MG63 (cell line): ENCODE results near the gene ABCD1. TPM values are rescaled to one million over a fixed set of nuclear protein-coding genes. Genes with fewer than 3 reads are reported as not detected.
A peak's percentile ranks its signal among the peaks of the same experiment; 100 is the strongest.

ENCODE experiments used
- DNase-seq: peaks from one replicate; pipeline ENCODE4 v3.0.0-alpha.2; 2020
- H3K27me3 ChIP-seq: fragments of 250-450 bp; sonication (Bioruptor Pico); 2 replicates; pipeline ENCODE4 v1.5.1; 2020; ENCODE audit warnings: mild to moderate bottlenecking, moderate library complexity
- H3K36me3 ChIP-seq: fragments of 250-450 bp; sonication (Bioruptor Pico); 2 replicates; pipeline ENCODE4 v1.5.1; 2020; ENCODE audit warnings: mild to moderate bottlenecking, moderate library complexity
- H3K4me3 ChIP-seq: fragments of 250-450 bp; sonication (Bioruptor Pico); 2 replicates; pipeline ENCODE4 v1.5.1; 2020; ENCODE audit warnings: mild to moderate bottlenecking, moderate library complexity
- H3K9me3 ChIP-seq: fragments of 250-450 bp; sonication (Bioruptor Pico); 2 replicates; pipeline ENCODE4 v1.5.1; 2020; ENCODE audit warnings: mild to moderate bottlenecking, moderate library complexity
- total RNA-seq: library from RNA; depleted of rRNA; stranded (reverse); fragments of >200 nt; shearing (Covaris generic); gene quantifications from 2 replicates; pipeline ENCODE4 v1.2.3, GENCODE V29; 2014; ENCODE audit warnings: low replicate concordance; rRNA removed

Gene ABCD1
- total RNA-seq, 1 experiment from 2014 or later: 28.8 TPM

DNA sequence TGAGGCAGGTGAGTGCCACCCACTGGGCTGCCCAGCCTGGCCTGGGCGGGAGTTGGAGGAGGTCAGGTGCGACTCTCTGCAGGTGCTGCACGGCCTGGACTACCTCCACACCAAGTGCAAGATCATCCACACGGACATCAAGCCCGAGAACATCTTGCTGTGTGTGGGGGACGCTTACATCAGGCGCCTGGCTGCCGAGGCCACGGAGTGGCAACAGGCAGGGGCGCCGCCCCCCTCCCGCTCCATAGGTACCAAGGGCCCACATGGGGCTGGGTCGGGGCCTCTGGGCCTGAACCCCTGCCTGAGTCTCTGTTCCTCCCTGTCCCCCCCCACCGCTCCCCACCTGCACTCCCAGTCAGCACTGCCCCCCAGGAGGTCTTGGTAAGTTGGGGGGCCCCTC lies 58.2 kb downstream of the ABCD1 start:
- Histone ChIP-seq H3K4me3 (no peak overlapping the region), H3K27me3 (no peaks in the 10 kb centered on the region), H3K36me3 (no peaks in the 10 kb centered on the region), H3K9me3 (no peaks in the 10 kb centered on the region)
- no peak for DNase-seq

DNA sequence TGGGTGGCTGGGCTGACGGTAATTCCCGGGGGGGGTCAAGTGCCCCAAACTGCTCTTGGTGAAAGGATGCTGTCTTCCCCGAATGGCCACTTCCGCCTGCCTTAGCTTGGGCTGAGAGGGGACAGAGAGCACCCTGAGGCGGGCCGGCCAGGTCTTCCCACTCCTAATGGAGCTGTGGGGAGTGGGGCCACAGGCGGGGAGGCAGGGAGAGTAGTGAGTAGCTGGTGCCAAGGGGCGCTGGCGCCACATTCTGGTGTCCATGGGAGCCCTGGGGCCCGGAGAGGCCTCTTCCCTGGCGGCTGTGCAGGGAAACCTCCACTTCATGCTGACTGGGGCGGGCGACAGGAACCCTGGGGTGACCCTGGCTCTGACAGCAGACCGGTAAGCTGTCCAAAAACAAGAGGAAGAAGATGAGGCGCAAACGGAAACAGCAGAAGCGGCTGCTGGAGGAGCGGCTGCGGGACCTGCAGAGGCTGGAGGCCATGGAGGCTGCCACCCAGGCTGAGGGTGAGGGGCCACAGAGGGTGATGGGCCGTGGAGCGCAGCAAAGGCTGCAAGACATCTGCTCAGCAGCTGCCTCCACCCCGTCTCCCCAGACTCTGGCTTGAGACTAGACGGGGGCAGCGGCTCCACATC lies 58.8 kb downstream of the ABCD1 start:
- Histone ChIP-seq H3K4me3 (no peak overlapping the region), H3K36me3 (no peaks in the 10 kb centered on the region), H3K27me3 (no peaks in the 10 kb centered on the region), H3K9me3 (no peaks in the 10 kb centered on the region)
- no peak for DNase-seq

DNA sequence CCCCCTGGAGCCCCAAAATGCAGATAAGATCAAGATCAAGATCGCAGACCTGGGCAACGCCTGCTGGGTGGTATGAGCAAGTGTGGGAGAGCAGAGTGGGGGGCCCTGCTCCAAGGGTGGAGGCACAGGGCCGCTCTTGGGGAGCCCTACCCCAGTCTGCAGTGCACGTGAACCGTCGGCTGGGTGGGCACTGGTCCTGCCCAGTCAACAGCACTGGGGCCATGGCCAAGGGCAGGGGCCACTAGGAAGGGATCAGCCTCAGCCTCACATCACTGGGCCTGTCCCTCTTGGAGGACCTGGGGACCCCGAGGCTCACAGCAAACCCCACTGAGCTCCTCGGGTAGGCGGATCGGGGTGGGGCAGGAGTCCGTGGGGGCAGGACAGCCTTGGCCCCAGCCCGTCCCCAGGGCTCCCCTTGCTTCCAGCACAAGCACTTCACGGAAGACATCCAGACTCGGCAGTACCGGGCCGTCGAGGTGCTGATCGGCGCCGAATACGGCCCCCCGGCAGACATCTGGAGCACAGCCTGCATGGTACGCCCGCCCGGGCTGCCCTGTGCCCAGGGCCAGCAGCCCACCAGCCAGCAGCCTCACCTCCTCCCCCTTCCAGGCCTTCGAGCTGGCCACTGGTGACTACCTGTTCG lies 59.8 kb downstream of the ABCD1 start:
- H3K36me3 ChIP-seq: no peaks in the 10 kb centered on the region
- H3K4me3 ChIP-seq: no peak overlapping the region
- no peak for DNase-seq
- H3K9me3 ChIP-seq: no peaks in the 10 kb centered on the region
- H3K27me3 ChIP-seq: no peaks in the 10 kb centered on the region

DNA sequence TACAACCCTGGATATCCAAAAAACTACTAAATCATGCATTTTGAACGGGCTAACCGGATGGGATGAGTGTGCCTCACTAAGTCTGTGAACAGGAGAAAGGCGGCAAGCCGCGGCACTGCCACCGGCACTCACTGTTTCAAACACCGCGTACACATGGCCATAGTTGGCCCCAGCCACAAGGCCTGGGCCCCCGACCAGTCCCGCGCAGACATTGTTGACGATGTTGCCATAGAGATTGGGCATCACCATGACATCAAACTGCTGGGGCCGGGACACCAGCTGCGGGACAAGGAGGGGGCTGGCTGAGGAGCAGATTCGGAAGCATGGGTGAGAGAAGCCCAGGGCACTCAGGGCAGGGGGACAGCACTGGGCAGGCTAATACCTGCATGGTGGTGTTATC lies 62.0 kb downstream of the ABCD1 start:
- no peak for DNase-seq
- Histone ChIP-seq H3K27me3 (no peaks in the 10 kb centered on the region), H3K9me3 (no peaks in the 10 kb centered on the region), H3K36me3 (no peaks in the 10 kb centered on the region), H3K4me3 (no peak overlapping the region)

GRCh38 chrX:153789654-153790053 lies 65.0 kb downstream of the ABCD1 start:
- no peaks in the 10 kb centered on the region; the same call in 1 of the 2 replicates for H3K36me3 ChIP-seq
- no peak for DNase-seq
- no peaks in the 10 kb centered on the region for H3K9me3 ChIP-seq
- H3K4me3 ChIP-seq: no peak overlapping the region
- H3K27me3 ChIP-seq: no peaks in the 10 kb centered on the region

DNA sequence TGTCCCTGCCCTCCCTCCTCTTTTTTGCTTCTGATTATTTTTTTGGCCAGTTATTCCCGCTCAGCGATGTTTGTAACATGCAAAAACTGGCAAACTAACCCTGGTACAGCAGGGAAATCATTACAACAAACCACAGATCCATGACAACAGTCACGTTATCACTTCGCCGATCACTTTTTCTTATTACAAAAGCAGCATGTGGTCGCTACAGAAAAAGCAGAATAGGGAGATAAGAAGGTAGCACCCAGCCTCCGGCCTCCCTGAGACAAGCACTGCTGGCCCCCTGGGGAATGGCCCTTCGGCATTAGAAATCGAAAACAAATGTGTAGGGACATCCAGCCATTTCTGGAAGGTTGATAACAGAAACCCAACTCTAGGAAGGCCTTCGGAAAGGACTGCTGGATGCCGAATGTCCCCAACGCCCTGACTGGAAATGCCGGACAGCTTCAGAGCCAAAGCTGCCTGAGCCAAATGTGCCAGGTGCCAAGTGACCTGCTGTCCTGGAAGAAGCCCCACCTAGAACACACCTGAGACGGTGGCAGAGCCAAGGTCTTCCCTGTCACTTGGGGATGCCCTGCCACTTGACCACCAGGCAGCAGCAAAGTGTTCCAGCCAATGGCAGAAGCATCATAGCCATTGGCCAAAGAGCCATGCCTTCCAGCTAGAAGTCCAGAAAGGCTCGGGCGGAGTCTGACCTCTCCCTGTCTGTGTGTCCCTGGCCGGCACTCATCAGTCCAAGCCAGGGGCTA lies 66.6 kb downstream of the ABCD1 start:
- no peaks in the 10 kb centered on the region; the same call in 1 of the 2 replicates for H3K36me3 ChIP-seq
- H3K27me3 ChIP-seq: no peaks in the 10 kb centered on the region
- no peak for DNase-seq
- no peaks in the 10 kb centered on the region for H3K9me3 ChIP-seq
- H3K4me3 ChIP-seq: no peak overlapping the region

DNA sequence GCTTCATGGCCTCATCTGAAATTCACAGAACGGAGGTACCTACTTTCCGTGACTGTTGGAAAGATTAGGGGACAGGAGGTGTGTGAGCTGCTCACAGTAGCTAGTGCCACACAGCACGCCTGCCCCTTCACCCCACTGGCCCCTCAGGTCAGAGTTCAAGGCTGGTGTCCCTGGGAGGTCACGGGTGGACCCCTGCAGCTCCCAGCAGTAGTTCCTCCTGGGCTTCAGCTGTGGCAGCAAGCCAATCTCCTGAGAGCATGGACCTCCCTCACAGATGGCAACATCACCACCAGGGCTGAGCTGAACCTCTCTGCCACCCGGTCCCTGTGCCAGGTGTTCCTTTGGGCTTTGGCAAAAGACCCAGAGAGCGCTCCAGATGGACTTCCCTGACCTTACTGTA lies 67.7 kb downstream of the ABCD1 start:
- no peak for DNase-seq
- H3K27me3 ChIP-seq: no peaks in the 10 kb centered on the region
- no peak overlapping the region for H3K4me3 ChIP-seq
- no peaks in the 10 kb centered on the region for H3K9me3 ChIP-seq
- H3K36me3 ChIP-seq: no peaks in the 10 kb centered on the region; the same call in 1 of the 2 replicates

- Histone ChIP-seq H3K9me3 (no peaks in the 10 kb centered on the region), H3K4me3 (peak overlapping the region; percentile 93), H3K36me3 (no peaks in the 10 kb centered on the region; the same call in 1 of the 2 replicates), H3K27me3 (no peaks in the 10 kb centered on the region)
- no peak for DNase-seq
These were observed 68.6 kb downstream of the ABCD1 start for GRCh38 chrX:153793291-153793690.

Other genes with a start within 250 kb of the ABCD1 start
- 35.9 and 94.7 TPM in 2 replicates for gene BGN, start 229.9 kb upstream of the ABCD1 start, total RNA-seq
- 0.13 TPM in 1 of 2 replicates, not detected in the other for gene ATP2B3, start 207.2 kb upstream of the ABCD1 start, total RNA-seq
- gene CCNQ, start 125.7 kb upstream of the ABCD1 start, total RNA-seq: 47.7 and 73.2 TPM in 2 replicates
- gene DUSP9, start 77.7 kb upstream of the ABCD1 start, total RNA-seq: 7.9 and 8.6 TPM in 2 replicates
- 0.43 TPM in 1 of 2 replicates, not detected in the other for gene PNCK, start 51.0 kb upstream of the ABCD1 start, total RNA-seq
- gene SLC6A8, start 36.9 kb upstream of the ABCD1 start, total RNA-seq: 12.8 and 24.8 TPM in 2 replicates
- gene BCAP31, start 469 bp upstream of the ABCD1 start, total RNA-seq: 311 and 346 TPM in 2 replicates
- 7.5 and 7.6 TPM in 2 replicates for gene PLXNB3, start 39.4 kb downstream of the ABCD1 start, total RNA-seq
- gene SRPK3, start 56.2 kb downstream of the ABCD1 start, total RNA-seq: not detected in 2 replicates
- gene IDH3G, start 69.5 kb downstream of the ABCD1 start, total RNA-seq: 48.7 and 75.2 TPM in 2 replicates
- gene SSR4, start 69.8 kb downstream of the ABCD1 start, total RNA-seq: 227 and 266 TPM in 2 replicates
- gene PDZD4, start 105.7 kb downstream of the ABCD1 start, total RNA-seq: 1.5 and 5.8 TPM in 2 replicates
- 0.30 TPM in 1 of 2 replicates, not detected in the other for gene L1CAM, start 161.3 kb downstream of the ABCD1 start, total RNA-seq
- 0.27 TPM in 1 of 2 replicates, not detected in the other for gene AVPR2, start 179.8 kb downstream of the ABCD1 start, total RNA-seq
- 0.07 and 2.4 TPM in 2 replicates for gene ARHGAP4, start 201.4 kb downstream of the ABCD1 start, total RNA-seq
- gene NAA10, start 210.2 kb downstream of the ABCD1 start, total RNA-seq: 205 and 325 TPM in 2 replicates
- gene RENBP, start 219.8 kb downstream of the ABCD1 start, total RNA-seq: not detected in 2 replicates
- 7.8 and 12.8 TPM in 2 replicates for gene HCFC1, start 247.0 kb downstream of the ABCD1 start, total RNA-seq
- gene TMEM187, start 247.9 kb downstream of the ABCD1 start, total RNA-seq: 1.0 and 4.6 TPM in 2 replicates